ENCODE data around the gene TIGD1.

Gene TIGD1

DNA sequence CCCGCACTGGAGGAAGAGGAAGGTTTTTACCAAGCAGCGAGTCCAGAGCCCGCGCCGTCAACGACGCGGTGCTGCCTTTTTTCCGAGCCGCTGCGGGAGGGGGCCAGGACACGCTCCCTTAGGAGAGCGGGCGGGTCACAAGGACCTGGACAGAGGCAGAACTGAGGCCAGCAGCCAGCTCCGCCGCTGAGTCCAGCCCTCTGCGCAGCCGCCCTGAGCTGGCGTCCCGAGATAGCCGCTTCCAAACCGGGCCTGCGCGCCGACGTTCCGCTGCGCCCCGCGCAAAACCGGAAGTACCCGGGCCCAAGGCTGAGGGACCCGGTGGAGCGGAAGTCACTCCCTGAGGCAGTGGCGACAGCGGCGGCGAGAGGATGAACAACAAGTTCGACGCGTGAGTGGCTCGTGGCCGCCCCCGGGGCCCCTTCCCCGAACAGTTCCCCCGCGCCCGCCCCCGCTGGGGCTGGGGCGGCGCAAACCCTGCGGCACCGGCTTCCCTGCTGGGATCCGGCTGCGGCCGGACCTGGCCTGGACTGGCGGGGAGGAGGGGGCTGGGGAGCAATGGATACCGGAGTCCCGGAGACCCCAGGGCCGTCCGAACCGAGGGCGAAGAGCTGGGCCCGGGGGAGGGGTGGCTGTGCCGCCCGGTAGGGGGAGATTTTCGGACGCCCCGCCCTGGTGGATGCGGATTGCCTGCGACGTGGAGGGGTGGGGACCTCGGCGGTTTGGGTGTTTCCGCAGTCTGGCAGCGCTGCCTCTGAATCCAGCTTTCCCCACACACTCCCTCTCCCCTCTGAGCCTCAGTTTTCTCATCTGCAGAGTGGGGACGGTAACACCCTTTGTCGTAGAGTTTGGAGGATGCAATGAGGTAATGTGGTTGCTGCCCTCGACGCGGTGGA, at the start of gene TIGD1, which contains the start of gene EIF4E2:
TSS of gene TIGD1 (minus strand) at position 204 of the 896 bp plus-strand sequence. CDS start 675 bp downstream, outside the sequence.
TSS of gene EIF4E2 (plus strand) at position 336 of the 896 bp plus-strand sequence. CDS start at position 372, 36 bp downstream.
- Histone ChIP-seq H3K4me3 (ENCODE audit: low read depth, low read length) (peak within 1 kb of the TSS; percentile 92), H3K4me1 (peaks cover 8% of the 10 kb centered on the region), H3K27me3 (ENCODE audit: control insufficient read depth, insufficient read depth, low read length) (no peaks in the 10 kb centered on the region)

DNA sequence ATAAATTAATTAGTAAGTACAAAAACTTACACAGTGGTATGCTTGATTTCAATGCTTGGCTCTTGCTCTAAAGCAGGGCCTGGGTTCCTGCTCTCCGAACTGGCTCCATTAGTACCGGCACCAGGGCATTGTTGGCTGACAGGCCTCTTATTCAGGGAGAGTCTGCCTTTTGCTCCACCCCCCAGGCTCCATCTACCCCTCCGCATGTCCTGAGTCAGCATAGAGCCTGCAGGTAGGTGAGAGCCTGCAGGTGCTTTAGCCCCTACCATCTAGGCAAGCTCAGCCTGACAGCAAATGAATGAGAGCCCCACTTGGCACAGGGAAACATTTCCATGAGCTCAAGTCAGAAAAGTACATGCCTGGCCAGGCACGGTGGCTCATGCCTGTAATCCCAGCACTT, 47.9 kb upstream of the TIGD1 start:
- TF ChIP-seq, protein P1, sequence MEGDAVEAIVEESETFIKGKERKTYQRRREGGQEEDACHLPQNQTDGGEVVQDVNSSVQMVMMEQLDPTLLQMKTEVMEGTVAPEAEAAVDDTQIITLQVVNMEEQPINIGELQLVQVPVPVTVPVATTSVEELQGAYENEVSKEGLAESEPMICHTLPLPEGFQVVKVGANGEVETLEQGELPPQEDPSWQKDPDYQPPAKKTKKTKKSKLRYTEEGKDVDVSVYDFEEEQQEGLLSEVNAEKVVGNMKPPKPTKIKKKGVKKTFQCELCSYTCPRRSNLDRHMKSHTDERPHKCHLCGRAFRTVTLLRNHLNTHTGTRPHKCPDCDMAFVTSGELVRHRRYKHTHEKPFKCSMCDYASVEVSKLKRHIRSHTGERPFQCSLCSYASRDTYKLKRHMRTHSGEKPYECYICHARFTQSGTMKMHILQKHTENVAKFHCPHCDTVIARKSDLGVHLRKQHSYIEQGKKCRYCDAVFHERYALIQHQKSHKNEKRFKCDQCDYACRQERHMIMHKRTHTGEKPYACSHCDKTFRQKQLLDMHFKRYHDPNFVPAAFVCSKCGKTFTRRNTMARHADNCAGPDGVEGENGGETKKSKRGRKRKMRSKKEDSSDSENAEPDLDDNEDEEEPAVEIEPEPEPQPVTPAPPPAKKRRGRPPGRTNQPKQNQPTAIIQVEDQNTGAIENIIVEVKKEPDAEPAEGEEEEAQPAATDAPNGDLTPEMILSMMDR (IDR thresholded peaks at IDR 0.05): no peak
- Histone ChIP-seq H3K4me1 (no peaks in the 10 kb centered on the region), H3K9me3 (ENCODE audit: control insufficient read depth, low read length) (no peaks in the 10 kb centered on the region), H3K27ac (no peak overlapping the region), H3K79me2 (no peaks in the 10 kb centered on the region), H3K9ac (no peak overlapping the region), H2AFZ (no peak overlapping the region), H3K36me3 (ENCODE audit: control insufficient read depth, insufficient read depth, low read length) (no peaks in the 10 kb centered on the region), H3K27me3 (ENCODE audit: control insufficient read depth, insufficient read depth, low read length) (no peaks in the 10 kb centered on the region), H3K4me3 (ENCODE audit: low read depth, low read length) (no peak overlapping the region), H3K4me2 (ENCODE audit: low read length) (no peak overlapping the region)

More for the DNA sequence above, at the start of gene TIGD1, which contains the start of gene EIF4E2:
- Histone ChIP-seq H3K36me3 (ENCODE audit: control insufficient read depth, insufficient read depth, low read length) (no peaks in the 10 kb centered on the region), H3K9me3 (ENCODE audit: control insufficient read depth, low read length) (no peaks in the 10 kb centered on the region), H3K27ac (peak within 1 kb of the TSS; percentile 91), H2AFZ (peak within 1 kb of the TSS; percentile 95), H3K4me2 (ENCODE audit: low read length) (peak within 1 kb of the TSS; percentile 87), H3K9ac (peak within 1 kb of the TSS; percentile 87), H3K79me2 (peaks cover 19% of the 10 kb centered on the region)
- TF ChIP-seq, protein P1 (IDR thresholded peaks at IDR 0.05): peak; percentile 46

DNA sequence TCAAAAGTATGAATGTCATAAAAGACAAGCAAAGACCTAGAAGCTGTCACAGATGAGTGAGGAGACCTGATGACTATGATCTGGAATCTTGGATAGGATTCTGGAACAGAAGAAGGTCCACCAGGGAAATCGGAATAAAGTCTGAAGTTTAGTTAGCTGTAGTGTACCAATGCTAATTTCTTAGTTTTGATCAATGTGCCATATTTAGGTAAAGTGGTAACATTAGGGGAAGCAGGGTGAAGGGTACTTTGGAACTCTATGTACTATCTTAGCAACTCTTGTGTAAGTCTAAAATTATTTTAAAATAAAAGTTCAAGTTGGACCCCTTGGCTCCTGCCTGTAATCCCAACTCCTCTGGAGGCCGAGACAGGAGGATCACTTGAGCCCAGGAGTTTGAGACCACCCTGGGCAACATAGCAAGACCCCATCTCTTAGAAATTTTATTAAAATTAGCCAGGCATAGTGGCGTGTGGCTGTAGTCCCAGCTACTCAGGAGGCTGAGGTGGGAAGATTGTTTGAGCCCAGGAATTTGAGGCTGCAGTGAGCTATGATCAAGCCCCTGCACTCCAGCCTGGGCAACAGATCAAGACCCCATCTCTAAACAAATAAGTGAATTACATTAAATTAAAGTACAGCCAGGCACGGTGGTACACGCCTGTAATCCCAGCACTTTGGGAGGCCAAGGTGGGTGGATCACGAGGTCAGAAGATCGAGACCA, 47.2 kb upstream of the TIGD1 start:
- H3K27me3 ChIP-seq (ENCODE audit: control insufficient read depth, insufficient read depth, low read length): no peaks in the 10 kb centered on the region
- H3K79me2 ChIP-seq: no peaks in the 10 kb centered on the region
- H3K36me3 ChIP-seq (ENCODE audit: control insufficient read depth, insufficient read depth, low read length): no peaks in the 10 kb centered on the region
- no peak overlapping the region for H3K4me2 ChIP-seq (ENCODE audit: low read length)
- H3K9me3 ChIP-seq (ENCODE audit: control insufficient read depth, low read length): no peaks in the 10 kb centered on the region
- TF ChIP-seq, protein P1 (IDR thresholded peaks at IDR 0.05): no peak
- no peak overlapping the region for H3K4me3 ChIP-seq (ENCODE audit: low read depth, low read length)
- no peaks in the 10 kb centered on the region for H3K4me1 ChIP-seq
- H2AFZ ChIP-seq: no peak overlapping the region
- H3K9ac ChIP-seq: no peak overlapping the region
- no peak overlapping the region for H3K27ac ChIP-seq

DNA sequence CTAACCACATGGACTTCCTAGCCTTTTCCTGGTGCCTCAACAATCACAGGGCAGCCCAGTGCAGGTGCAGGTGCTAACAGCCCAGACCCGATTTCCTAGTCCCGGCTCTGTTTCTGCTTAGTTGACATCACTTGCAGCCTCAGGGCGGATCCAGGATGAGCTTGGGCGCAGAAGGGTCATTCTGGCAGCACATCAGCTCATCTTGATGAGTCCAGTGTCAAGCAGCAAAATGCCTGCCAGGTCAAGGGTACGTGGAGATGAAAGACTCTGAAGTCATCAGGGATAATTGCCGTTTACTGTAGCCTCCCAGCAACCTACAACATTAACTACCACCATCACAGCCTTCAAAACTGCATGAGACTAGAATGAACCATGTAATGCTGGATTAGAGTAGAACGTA, 43.6 kb upstream of the TIGD1 start:
- no peaks in the 10 kb centered on the region for H3K79me2 ChIP-seq
- no peak overlapping the region for H3K4me3 ChIP-seq (ENCODE audit: low read depth, low read length)
- H3K27ac ChIP-seq: no peak overlapping the region
- no peak overlapping the region for H3K9ac ChIP-seq
- H3K4me2 ChIP-seq (ENCODE audit: low read length): no peak overlapping the region
- H3K4me1 ChIP-seq: no peaks in the 10 kb centered on the region
- no peak overlapping the region for H2AFZ ChIP-seq
- TF ChIP-seq, protein P1 (IDR thresholded peaks at IDR 0.05): no peak
- H3K27me3 ChIP-seq (ENCODE audit: control insufficient read depth, insufficient read depth, low read length): no peaks in the 10 kb centered on the region
- no peaks in the 10 kb centered on the region for H3K9me3 ChIP-seq (ENCODE audit: control insufficient read depth, low read length)
- no peaks in the 10 kb centered on the region for H3K36me3 ChIP-seq (ENCODE audit: control insufficient read depth, insufficient read depth, low read length)
